Occipital lobe (tissue), 2 donors: Measurements from ENCODE around the gene PTPN7. TPM values are rescaled to one million over a fixed set of nuclear protein-coding genes. Genes with fewer than 3 reads are reported as not detected.

ENCODE experiments used
- DNase-seq: peaks from one replicate; lab custom pipeline; 2025; lab: John Stamatoyannopoulos, UW
- total RNA-seq: library from RNA; depleted of rRNA; stranded (reverse); fragments of >200 nt; gene quantifications from one replicate; pipeline ENCODE4 v1.2.3, GENCODE V29; 2014

The PTPN7 gene
- total RNA-seq, 1 donor from 2014 or later = 0.16 TPM

GRCh38 chr1:202107801-202108731, 52.3 kb downstream of the PTPN7 start:
- no peak for DNase-seq

DNA sequence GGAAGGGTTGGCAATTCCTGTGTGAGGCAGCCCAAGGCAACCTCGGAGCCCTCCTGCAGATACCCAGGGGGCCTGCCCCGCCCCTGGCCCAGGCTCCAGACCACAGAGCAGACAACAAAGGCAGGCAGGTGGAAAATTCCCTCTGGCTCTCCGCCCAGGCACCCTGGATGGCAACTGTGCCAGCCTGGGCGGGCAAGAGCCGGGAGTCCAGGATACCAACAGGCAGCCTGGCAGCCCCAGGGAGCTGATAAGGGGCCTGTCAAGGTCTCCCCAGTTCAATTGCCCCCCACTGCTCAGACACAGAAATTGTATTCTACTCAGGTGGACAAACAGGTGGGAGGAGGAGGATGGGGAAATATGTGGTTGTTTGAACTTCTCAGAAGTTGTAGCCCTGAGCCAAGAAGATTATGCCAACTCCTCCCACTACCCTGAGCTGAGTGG, 53.1 kb downstream of the PTPN7 start:
- DNase-seq = no peak

DNA sequence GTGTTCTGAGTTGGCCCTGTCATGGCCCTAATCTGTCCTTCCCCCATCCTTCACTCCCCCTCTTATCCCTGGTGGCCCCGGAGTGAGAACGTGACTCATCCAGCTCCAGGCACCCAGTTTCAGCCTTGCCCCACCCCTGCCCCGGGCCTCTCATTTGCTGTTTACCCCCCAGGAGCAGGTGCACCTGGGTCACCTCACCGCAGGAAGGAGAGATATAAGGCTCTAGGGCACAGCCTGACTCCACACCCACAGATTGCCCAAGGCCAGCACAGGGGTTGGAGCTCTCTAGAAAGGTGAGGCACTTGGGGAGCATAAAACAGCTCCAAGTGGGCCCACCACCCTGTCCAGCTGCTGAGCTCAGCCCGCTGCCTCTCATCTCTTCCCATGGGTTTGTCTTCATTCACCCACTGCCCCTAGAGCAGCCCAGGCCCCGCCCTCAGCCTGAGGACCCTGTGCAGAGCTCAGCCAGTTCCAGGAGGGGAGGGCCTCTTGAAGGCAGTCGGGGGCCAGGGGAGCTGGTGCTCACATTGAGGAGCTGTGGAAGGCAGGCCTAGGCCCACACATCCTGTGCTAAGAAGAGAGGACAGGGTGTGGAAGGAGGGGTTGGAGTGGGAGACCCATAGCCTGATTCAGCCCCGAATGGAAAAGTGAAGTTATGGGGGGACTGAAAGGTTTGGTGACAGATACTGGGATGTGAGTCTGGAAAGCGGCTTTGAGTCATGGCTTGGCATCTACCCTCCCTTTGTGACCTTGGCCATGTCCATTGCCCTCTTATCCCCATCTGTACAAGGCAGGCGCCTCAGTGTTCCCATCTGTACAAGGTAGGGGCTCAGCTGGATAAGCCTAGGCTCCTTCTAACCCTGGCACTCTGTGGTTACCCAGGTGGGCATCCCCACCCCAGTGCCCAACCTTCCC, 53.8 kb downstream of the PTPN7 start:
- no peak for DNase-seq

DNA sequence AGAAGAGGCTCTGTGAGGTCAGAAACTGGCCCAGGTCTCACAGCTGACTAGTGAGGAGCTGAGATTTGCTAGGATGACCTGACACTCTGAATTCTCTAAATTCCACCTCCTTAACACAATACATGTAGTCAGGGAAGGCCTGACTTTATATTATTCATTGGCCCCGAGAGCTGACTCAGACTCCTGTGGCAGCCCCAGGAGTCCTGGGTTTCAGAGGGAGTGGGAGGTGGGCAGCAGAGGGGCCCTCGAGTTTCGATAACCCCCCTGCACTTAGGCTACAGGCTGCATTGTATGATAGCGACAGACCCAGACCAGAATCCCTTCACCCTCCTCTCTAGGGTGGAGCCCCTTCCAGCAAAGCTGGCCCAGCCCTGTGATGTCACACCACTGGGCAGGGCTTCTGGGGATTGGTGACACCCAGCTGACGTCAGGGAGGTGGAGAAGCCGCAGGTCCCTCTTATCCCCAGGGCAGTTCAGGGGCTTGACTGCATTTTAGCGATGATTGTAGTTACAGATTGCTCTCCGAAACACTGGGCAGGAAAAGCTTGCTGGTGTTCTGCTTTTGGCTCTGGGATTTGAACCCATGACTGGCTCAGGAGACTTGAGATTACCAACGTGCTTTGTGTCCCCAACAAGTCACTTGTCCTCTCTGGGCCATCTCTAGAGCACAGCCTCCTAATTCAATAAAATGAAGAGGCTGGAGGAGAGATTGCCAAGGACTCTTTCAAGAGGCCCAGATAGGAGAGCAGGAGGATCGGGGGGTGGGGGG, 54.6 kb downstream of the PTPN7 start:
- DNase-seq = no peak

DNA sequence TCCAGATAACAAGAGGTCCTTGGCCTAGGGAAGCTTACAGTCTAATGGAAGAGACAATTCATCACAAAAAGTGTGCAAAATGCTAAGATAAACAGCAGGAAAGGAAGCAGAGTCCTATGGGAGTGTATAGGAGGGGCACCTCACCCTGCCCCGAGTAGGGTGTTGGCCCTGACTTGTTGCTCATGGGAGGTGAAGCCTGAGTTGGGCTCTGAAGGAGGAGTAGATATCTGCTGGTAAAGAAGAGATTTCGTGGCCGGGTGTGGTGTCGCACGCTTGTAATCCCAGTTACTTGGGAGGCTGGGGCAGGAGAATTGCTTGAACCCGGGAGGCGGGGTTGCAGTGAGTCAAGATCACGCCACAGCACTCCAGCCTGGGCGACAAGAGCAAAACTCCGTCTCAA, 56.3 kb downstream of the PTPN7 start:
- DNase-seq = no peak

GRCh38 chr1:202101184-202101583, 59.2 kb downstream of the PTPN7 start:
- no peak for DNase-seq

Other genes starting within 250 kb of the PTPN7 start
- gene LMOD1, start 214.1 kb downstream of the PTPN7 start, total RNA-seq = 0.47 TPM
- gene TIMM17A, start 205.1 kb downstream of the PTPN7 start, total RNA-seq = 54.0 TPM
- gene RNPEP, start 178.0 kb downstream of the PTPN7 start, total RNA-seq = 18.9 TPM
- gene ELF3, start 150.0 kb downstream of the PTPN7 start, total RNA-seq = 0.31 TPM
- gene GPR37L1, start 37.7 kb downstream of the PTPN7 start, total RNA-seq = 1.1 TPM
- gene ARL8A, start 15.9 kb downstream of the PTPN7 start, total RNA-seq = 77.0 TPM
- gene LGR6, start 33.2 kb upstream of the PTPN7 start, total RNA-seq = 0.62 TPM
- 27.6 TPM for gene UBE2T, start 181.3 kb upstream of the PTPN7 start, total RNA-seq
- 30.4 TPM for gene PPP1R12B, start 188.1 kb upstream of the PTPN7 start, total RNA-seq